Testis (tissue), 3 donors: ENCODE data around the gene MYADML2. TPM values are rescaled to one million over a fixed set of nuclear protein-coding genes. Genes with fewer than 3 reads are reported as not detected.

Experiments
- DNase-seq: peaks from one replicate; pipeline ENCODE4 v3.0.0-alpha.2; 2019
- H3K27ac ChIP-seq, 2 donors: fragments of 200-600 bp; sonication (generic); one replicate each; pipeline ENCODE4 v1.5.1; 2019
- H3K27me3 ChIP-seq: fragments of 200-600 bp; sonication (generic); one replicate; pipeline ENCODE4 v1.5.1; 2019
- H3K36me3 ChIP-seq: fragments of 200-600 bp; sonication (generic); one replicate; pipeline ENCODE4 v1.5.1; 2017; ENCODE audit warnings: low read depth; ENCODE audit errors: missing control alignments
- H3K4me1 ChIP-seq: fragments of 200-600 bp; sonication (generic); one replicate; pipeline ENCODE4 v1.5.1; 2019
- H3K4me3 ChIP-seq, 2 donors: fragments of 200-600 bp; sonication (generic); one replicate each; pipeline ENCODE4 v1.5.1; 2017 to 2019
- H3K9me3 ChIP-seq: fragments of 200-600 bp; sonication (generic); one replicate; pipeline ENCODE4 v1.5.1; 2017
- CTCF ChIP-seq, 3 experiments: fragments of 450-650 bp in 2 of 3; fragments of 200-600 bp in 1 of 3; sonication (generic) in 1 of 3; IDR thresholded peaks; one replicate each; pipeline ENCODE4 v1.5.1; 2016 to 2019; ENCODE audit warnings: antibody characterized with exemption in 3 of 3, mild to moderate bottlenecking in 2 of 3, moderate library complexity in 1 of 3
- POLR2A ChIP-seq: fragments of 450-650 bp; IDR thresholded peaks from one replicate; pipeline ENCODE4 v1.6.1; 2017; ENCODE audit warnings: antibody characterized with exemption, mild to moderate bottlenecking, moderate library complexity
- WGBS, 2 donors: methylation state at CpG; one replicate each; pipeline ENCODE4 v1.1.5; 2018; 5-methylcytosine and 5-hydroxymethylcytosine counted together
- intact Hi-C: fragments of 100-400 bp; cut with DNase I; formaldehyde crosslinking; loops from one replicate; pipeline ENCODE4 v1.15.1; 2023; ENCODE audit warnings: low total_unique reads
- polyA plus RNA-seq: library from polyadenylated mRNA; stranded (reverse); fragments of 350-450 nt; fragmentation: Illumina TruSeq; extraction: RNeasy Lipid Tissue Mini Kit (QIAGEN cat#74804); gene quantifications from one replicate; pipeline ENCODE4 v1.2.3, GENCODE V29; 2014; ENCODE audit warnings: low read depth, low replicate concordance; ENCODE audit not compliant: insufficient read depth
- total RNA-seq, 2 donors: library from RNA; depleted of rRNA; stranded (reverse); fragments of >200 nt; gene quantifications; one replicate each; pipeline ENCODE4 v1.2.3, GENCODE V29; 2016

The MYADML2 gene
- total and polyA plus RNA-seq, 3 donors from 2014 or later = 0.16 to 0.57 (median 0.25) TPM

DNA sequence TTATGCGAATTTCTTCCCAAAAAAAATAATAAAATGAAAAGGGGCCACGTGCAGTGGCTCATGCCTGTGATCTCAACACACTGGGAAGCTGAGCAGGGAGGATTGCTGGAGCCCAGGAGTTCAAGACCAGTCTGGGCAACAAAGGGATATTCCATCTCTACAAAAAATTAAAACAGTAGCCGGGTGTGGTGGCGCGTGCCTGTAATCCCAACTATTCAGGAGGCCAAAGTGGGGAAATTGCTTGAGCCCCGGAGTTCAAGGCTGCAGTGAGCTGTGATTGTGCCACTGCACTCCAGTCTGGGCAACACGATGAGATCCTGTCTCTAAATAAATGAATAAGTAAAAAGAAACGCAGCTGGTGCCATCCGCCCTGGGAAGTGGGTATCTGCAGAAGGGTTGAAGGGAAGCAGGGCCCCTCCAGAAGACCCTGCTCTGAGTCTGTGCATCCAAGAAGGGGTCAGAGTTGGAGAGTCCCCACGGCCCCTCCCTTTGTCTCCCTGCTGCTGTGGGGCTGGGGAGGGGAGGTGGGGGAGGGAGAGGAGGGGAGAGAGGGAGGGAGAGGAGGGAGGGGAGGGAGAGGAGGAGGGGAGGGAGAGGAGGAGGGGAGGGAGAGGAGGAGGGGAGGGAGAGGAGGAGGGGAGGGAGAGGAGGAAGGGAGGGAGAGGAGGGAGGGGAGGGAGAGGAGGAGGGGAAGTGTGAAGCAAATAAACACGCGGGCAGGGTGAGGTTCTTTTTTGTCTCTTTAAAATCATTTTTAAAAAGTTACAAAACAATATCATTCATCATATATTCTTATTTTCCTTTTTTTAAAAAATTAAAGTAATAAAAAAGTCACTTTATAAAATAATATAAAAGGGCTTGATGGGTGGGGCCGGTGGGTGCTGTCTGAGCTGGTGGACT lies 5.0 kb upstream of the MYADML2 start:
- no peaks in the 10 kb centered on the region for H3K9me3 ChIP-seq
- H3K27me3 ChIP-seq = no peaks in the 10 kb centered on the region
- intact Hi-C loops = no loop called here
- no peak for DNase-seq
- H3K27ac ChIP-seq = no peak overlapping the region
- no peak overlapping the region for H3K4me3 ChIP-seq
- 54 to 58% methylated on average over 13 of the region's 13 CpGs for WGBS, 2 donors
- no peaks in the 10 kb centered on the region for H3K36me3 ChIP-seq
- no peak for TF ChIP-seq POLR2A
- no peak for TF ChIP-seq CTCF (IDR thresholded peaks at IDR 0.05)
- no peaks in the 10 kb centered on the region for H3K4me1 ChIP-seq

- WGBS, 2 donors = 83 to 88% methylated on average over 15 of the region's 15 CpGs
- no peak overlapping the region for H3K27ac ChIP-seq
Observed at GRCh38 chr17:81950501-81950900, 3.5 kb upstream of the MYADML2 start.

DNA sequence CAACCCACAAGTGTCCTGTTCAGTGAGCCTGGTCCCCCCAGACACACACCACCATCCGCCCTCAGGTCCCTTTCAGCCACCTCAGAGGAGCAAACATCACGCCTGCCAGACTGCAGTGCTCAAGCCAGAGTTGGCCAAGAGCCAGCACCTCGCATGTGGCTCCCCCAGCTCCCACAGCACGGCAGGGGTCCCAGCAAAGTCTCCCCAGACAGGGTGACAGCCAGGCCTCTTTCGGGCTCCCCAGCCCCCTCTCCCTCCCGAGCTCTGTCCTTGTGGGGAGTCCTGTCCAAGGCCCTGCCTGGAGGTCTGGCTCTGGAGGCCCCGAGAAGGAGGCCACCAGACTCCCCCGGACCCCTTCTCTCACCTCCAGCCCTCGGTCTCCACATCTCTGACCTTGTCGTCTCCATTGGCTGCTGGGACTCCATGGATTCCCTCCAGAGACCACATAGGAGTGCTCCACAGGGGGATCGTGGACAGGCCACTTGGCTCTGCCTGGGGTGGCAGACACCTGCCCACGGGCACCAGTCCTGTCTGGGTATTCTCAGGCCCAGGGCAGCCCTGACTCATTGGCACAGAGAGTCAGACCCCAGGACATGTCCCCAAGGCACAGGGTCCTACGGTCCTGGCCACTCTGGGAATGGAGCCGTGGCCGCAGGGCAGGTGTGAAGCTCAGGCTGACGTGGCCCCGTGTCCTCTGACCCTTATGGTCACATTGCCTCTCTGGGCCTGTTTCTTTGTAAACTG lies 1.8 kb upstream of the MYADML2 start:
- no peak overlapping the region for H3K27ac ChIP-seq
- H3K4me1 ChIP-seq = no peaks in the 10 kb centered on the region
- TF ChIP-seq CTCF (IDR thresholded peaks at IDR 0.05) = no peak
- no peak for TF ChIP-seq POLR2A
- no peaks in the 10 kb centered on the region for H3K36me3 ChIP-seq
- intact Hi-C loops = no loop called here
- DNase-seq = no peak
- H3K4me3 ChIP-seq = no peak overlapping the region
- no peaks in the 10 kb centered on the region for H3K27me3 ChIP-seq
- 84 to 87% methylated on average over 16 to 17 of the region's 17 CpGs for WGBS, 2 donors
- no peaks in the 10 kb centered on the region for H3K9me3 ChIP-seq

More at GRCh38 chr17:81950501-81950900, 3.5 kb upstream of the MYADML2 start:
- H3K4me1 ChIP-seq = no peaks in the 10 kb centered on the region
- H3K4me3 ChIP-seq = no peak overlapping the region
- no peaks in the 10 kb centered on the region for H3K27me3 ChIP-seq
- H3K36me3 ChIP-seq = no peaks in the 10 kb centered on the region
- no peaks in the 10 kb centered on the region for H3K9me3 ChIP-seq
- DNase-seq = no peak
- TF ChIP-seq POLR2A = no peak
- no peak for TF ChIP-seq CTCF (IDR thresholded peaks at IDR 0.05)
- intact Hi-C loops = no loop called here

DNA sequence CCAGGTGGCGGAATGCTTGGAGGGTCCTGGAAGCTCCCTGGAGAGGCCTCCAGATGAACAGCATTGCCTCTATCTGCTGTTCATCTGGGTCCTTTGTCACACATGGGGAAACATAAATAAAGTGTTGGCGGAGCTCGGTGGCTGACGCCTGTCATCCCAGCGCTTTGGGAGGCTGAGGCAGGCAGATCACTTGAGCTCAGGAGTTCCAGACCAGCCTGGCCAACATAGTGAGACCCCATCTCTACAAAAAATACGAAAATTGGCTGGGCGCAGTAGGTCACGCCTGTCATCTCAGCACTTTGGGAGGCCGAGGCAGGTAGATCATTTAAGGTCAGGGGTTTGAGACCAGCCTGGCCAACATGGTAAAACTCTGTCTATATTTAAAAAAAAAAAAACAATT lies 2.2 kb downstream of the MYADML2 start:
- intact Hi-C loops = no loop called here
- no peaks in the 10 kb centered on the region for H3K27me3 ChIP-seq
- no peak overlapping the region for H3K4me3 ChIP-seq
- no peaks in the 10 kb centered on the region for H3K4me1 ChIP-seq
- no peak overlapping the region for H3K27ac ChIP-seq
- WGBS, 2 donors = 89 to 93% methylated on average over 9 of the region's 9 CpGs
- DNase-seq = no peak
- no peaks in the 10 kb centered on the region for H3K36me3 ChIP-seq
- no peaks in the 10 kb centered on the region for H3K9me3 ChIP-seq
- TF ChIP-seq CTCF (IDR thresholded peaks at IDR 0.05) (no peak), POLR2A (no peak)
